ENCODE results near the gene POLD4. TPM values are rescaled to one million over a fixed set of nuclear protein-coding genes. Genes with fewer than 3 reads are reported as not detected.

POLD4 gene
- total RNA-seq, 6 donors from 2014 or later, result 55.5 to 173 (median 106) TPM

- WGBS, 2 donors, result 83 to 96% methylated on average over 3 of the region's 3 CpGs
- Histone ChIP-seq H3K4me3 (no peak overlapping the region), H3K9me3 (no peaks in the 10 kb centered on the region), H3K36me3 (peaks cover 0 to 13% (median 4%) of the 10 kb centered on the region in 4 donors), H3K4me1 (peaks cover 26 to 40% (median 28%) of the 10 kb centered on the region in 4 donors), H3K27me3 (no peaks in the 10 kb centered on the region), H3K27ac (peak overlapping the region in 1 of 4 donors; percentile 77)
- no peak for TF ChIP-seq CTCF (IDR thresholded peaks at IDR 0.05)
- no peak for TF ChIP-seq POLR2A (IDR thresholded peaks at IDR 0.05)
- TF ChIP-seq POLR2AphosphoS5 (IDR thresholded peaks at IDR 0.05), result no peak
- TF ChIP-seq EP300 (IDR thresholded peaks at IDR 0.05), result no peak
- ATAC-seq (ENCODE audit: low FRiP score in 2 of 2), result no peak
- no peak for DNase-seq
Observed at GRCh38 chr11:67364169-67364568, 10.8 kb upstream of the POLD4 start.

GRCh38 chr11:67357831-67358670 lies 4.7 kb upstream of the POLD4 start:
- peak overlapping the region in 2 of 4 donors; percentile 4 to 98 for H3K27ac ChIP-seq
- H3K27me3 ChIP-seq, result no peaks in the 10 kb centered on the region
- H3K4me1 ChIP-seq, result peaks cover 37 to 51% (median 40%) of the 10 kb centered on the region in 4 donors
- TF ChIP-seq POLR2A (IDR thresholded peaks at IDR 0.05), result no peak
- no peak for TF ChIP-seq EP300 (IDR thresholded peaks at IDR 0.05)
- no peak for TF ChIP-seq CTCF (IDR thresholded peaks at IDR 0.05)
- no peak for TF ChIP-seq POLR2AphosphoS5 (IDR thresholded peaks at IDR 0.05)
- ATAC-seq (ENCODE audit: low FRiP score in 2 of 2), result no peak
- no peak for DNase-seq
- WGBS, 2 donors, result 73 to 85% methylated on average over 12 of the region's 12 CpGs
- H3K36me3 ChIP-seq, result no peaks in the 10 kb centered on the region
- H3K9me3 ChIP-seq, result no peaks in the 10 kb centered on the region
- no peak overlapping the region for H3K4me3 ChIP-seq

GRCh38 chr11:67356864-67357561 lies 3.7 kb upstream of the POLD4 start:
- 6 to 23% methylated on average over 1 to 3 of the region's 3 CpGs for WGBS, 2 donors

GRCh38 chr11:67356387-67356863 lies 3.1 kb upstream of the POLD4 start:
- DNase-seq (no peak), ATAC-seq (ENCODE audit: low FRiP score in 2 of 2) (no peak)
- no peak for TF ChIP-seq POLR2AphosphoS5 (IDR thresholded peaks at IDR 0.05)
- TF ChIP-seq EP300 (IDR thresholded peaks at IDR 0.05), result no peak
- no peak for TF ChIP-seq CTCF (IDR thresholded peaks at IDR 0.05)
- TF ChIP-seq POLR2A (IDR thresholded peaks at IDR 0.05), result no peak
- peak overlapping the region; percentile 97 to 100 (median 98) for H3K27ac ChIP-seq
- peaks cover 49 to 66% (median 55%) of the 10 kb centered on the region in 4 donors for H3K4me1 ChIP-seq
- WGBS, 2 donors, result 48 to 56% methylated on average over 4 of the region's 4 CpGs
- no peaks in the 10 kb centered on the region for H3K27me3 ChIP-seq
- no peak overlapping the region for H3K4me3 ChIP-seq
- no peaks in the 10 kb centered on the region for H3K36me3 ChIP-seq
- no peaks in the 10 kb centered on the region for H3K9me3 ChIP-seq

More at GRCh38 chr11:67356864-67357561, 3.7 kb upstream of the POLD4 start:
- Histone ChIP-seq H3K4me1 (peaks cover 43 to 60% (median 49%) of the 10 kb centered on the region in 4 donors), H3K4me3 (no peak overlapping the region), H3K36me3 (no peaks in the 10 kb centered on the region), H3K9me3 (no peaks in the 10 kb centered on the region), H3K27me3 (no peaks in the 10 kb centered on the region), H3K27ac (peak overlapping the region; percentile 97 to 100 (median 98))
- TF ChIP-seq EP300 (IDR thresholded peaks at IDR 0.05) (no peak), CTCF (IDR thresholded peaks at IDR 0.05) (peak; percentile 86 to 95 (median 92)), POLR2AphosphoS5 (IDR thresholded peaks at IDR 0.05) (peak; percentile 51 to 55), POLR2A (IDR thresholded peaks at IDR 0.05) (peak in 1 of 4 donors; percentile 69)
- ATAC-seq (ENCODE audit: low FRiP score in 2 of 2), result peak; percentile 37 to 43
- peak in 1 of 2 donors; percentile 83 for DNase-seq

Data from upper lobe of left lung (tissue), 6 donors.